Measurements from ENCODE around the gene CASP12.

- TF ChIP-seq CTCF (IDR thresholded peaks at IDR 0.05) (no peak), POLR2A (IDR thresholded peaks at IDR 0.05) (no peak)
Observed at GRCh38 chr11:104943561-104943960, 45.3 kb upstream of the CASP12 start.

Measured in uterus (tissue), 2 donors.